HG02840 (cell line): ENCODE results near the gene TRPT1.
A peak's percentile ranks its signal among the peaks of the same experiment; 100 is the strongest.

ENCODE experiments used
- ATAC-seq: cut with Tn5 transposase; IDR thresholded peaks from one replicate; pipeline ENCODE4 v1.9.1; 2021; ENCODE audit warnings: mild to moderate bottlenecking, moderate library complexity, moderate number of reproducible peaks; ENCODE audit not compliant: unreplicated experiment, low FRiP score

TRPT1 gene

DNA sequence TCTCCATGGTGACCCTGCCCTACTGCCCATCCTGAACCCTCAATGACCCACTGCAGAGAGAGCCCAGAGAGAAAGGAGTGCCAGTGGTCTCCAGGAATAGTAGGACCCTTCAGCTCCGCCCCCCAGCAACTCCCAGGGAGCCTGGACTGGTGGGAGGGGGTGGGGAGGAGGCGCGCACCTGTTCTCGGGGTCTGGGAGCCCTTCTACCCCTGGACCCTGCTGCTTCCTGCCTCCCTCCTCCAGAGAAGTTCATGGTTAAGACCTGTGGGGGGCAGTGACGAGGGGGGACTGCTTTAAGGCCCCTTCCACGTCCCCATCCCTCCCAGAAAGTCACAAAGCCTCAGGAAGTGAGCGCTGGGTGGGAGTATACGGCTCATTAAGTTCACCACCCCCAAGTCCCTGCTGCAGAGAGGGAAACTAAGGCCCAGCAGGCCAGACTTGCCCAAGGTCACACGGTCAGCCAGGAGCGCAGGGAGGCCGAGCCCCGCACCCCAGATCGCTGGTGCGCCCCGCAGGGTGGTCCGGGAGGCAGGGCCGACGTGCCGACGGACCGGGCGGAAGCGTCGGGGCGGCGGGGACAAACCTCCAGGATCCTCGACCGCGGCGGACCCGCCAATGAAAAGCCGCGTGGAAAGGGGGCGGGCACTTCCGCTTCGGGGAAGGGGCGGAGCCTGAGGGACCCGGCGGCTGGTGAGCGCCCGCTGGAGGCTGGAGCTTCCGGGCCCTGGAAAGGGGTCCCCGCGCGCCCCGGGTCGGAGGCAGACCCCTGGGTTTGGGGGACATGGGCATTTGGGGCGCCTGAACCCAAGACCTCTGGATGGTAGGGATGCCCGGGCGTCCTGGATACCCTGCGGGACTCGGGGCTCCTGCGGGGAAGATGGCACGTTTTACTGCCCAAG is at the start of gene TRPT1, which contains the start of gene NUDT22:
TSS of gene TRPT1 (minus strand) at position 579 of the 899 bp plus-strand sequence. CDS start at position 253, 326 bp downstream.
TSS of gene NUDT22 (plus strand) at position 667 of the 899 bp plus-strand sequence. CDS start 379 bp downstream, outside the sequence.
- peak; percentile 49 for ATAC-seq

- no peak for ATAC-seq
Measured at GRCh38 chr11:64275031-64275800, 49.2 kb upstream of the TRPT1 start.

GRCh38 chr11:64269540-64270220 is 43.7 kb upstream of the TRPT1 start:
- peak; percentile 79 for ATAC-seq

- peak; percentile 11 for ATAC-seq
Measured at GRCh38 chr11:64268893-64269539, 43.0 kb upstream of the TRPT1 start.

GRCh38 chr11:64268025-64268892 is 42.3 kb upstream of the TRPT1 start:
- no peak for ATAC-seq

DNA sequence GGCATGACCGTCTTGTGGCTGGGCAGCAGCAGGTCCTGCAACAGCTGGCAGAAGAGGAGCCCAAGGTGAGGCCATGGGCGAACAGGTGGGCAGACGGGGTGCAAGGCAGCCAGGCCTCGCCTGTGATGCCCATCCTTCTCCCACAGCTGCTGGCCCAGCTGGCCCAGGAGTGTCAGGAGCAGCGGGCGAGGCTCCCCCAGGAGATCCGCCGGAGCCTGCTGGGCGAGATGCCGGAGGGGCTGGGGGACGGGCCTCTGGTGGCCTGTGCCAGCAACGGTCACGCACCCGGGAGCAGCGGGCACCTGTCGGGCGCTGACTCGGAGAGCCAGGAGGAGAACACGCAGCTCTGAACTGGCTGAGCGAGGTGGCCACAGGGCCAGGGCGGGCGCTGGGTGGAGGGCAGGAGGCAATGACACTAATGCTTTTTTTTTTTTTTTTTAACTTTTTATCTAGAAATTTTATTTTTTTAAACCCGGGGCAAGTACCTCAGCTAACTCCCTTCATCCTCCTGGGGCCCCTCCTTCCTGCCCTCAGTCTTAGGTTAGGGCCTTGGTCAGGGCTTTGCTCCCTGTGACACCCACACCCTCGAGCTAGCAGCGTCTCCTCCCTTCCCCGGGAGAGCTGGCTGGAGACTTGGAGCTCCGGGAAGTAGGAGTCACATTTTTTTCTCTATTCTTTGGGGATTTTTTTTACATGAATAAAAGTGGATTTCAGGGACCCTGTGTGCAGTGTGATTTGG is 41.4 kb upstream of the TRPT1 start:
- ATAC-seq, result no peak

- no peak for ATAC-seq
Measured at GRCh38 chr11:64266339-64266738, 40.4 kb upstream of the TRPT1 start.

DNA sequence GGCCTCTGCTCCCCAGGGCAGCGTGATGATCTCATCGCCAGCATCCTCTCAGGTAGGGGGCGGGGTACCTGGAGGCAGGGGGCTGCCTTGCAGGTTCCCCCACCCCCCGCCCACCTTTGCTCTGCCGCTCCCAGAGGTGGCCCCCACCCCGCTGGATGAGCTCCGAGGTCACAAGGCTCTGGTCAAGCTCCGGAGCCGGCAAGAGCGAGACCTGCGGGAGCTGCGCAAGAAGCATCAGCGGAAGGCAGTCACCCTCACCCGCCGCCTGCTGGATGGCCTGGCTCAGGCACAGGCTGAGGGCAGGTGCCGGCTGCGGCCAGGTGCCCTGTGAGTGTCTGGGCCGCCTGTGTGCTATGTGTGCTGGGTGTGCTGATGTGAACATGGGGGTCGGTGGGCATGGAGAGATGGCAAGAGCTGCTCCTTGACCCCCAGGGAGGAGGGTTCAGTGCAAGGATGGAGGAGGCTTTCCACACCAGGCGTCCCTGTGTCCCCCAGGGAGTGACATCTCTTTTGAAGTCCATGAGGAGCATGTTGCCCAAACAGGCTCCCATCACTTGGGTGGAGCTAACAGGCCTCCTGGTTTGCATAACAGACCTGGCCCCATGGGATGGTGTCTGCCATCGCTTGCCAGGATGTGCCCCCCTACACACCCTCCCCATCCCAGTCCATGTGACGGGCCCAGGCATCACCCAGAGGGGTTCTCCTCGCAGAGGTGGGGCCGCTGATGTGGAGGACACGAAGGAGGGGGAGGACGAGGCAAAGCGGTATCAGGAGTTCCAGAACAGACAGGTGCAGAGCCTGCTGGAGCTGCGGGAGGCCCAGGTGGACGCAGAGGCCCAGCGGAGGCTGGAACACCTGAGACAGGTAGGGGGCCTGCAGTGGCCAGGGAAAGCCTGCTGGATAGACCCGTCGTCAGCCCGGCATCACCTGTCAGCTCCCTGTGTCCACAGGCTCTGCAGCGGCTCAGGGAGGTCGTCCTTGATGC is 39.5 kb upstream of the TRPT1 start:
- no peak for ATAC-seq

GRCh38 chr11:64264371-64264852 is 38.4 kb upstream of the TRPT1 start:
- ATAC-seq, result no peak

DNA sequence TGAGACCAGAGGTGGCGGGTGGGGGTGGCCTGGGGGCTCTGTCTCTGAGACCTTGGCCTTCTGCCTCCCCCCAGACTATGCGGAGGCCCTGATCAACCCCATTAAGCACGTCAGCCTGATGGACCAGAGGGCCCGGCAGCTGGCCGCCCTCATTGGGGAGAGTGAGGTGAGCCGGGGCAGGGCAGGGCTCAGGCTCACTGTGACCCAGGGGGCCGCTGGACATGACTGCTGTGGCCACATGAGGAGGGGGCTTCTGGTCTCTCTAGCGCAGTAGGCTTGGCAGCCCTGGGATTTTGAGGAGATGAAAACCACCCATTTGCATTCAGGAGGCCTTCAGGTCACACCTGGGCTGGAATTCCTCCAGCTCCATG is 37.9 kb upstream of the TRPT1 start:
- no peak for ATAC-seq

DNA sequence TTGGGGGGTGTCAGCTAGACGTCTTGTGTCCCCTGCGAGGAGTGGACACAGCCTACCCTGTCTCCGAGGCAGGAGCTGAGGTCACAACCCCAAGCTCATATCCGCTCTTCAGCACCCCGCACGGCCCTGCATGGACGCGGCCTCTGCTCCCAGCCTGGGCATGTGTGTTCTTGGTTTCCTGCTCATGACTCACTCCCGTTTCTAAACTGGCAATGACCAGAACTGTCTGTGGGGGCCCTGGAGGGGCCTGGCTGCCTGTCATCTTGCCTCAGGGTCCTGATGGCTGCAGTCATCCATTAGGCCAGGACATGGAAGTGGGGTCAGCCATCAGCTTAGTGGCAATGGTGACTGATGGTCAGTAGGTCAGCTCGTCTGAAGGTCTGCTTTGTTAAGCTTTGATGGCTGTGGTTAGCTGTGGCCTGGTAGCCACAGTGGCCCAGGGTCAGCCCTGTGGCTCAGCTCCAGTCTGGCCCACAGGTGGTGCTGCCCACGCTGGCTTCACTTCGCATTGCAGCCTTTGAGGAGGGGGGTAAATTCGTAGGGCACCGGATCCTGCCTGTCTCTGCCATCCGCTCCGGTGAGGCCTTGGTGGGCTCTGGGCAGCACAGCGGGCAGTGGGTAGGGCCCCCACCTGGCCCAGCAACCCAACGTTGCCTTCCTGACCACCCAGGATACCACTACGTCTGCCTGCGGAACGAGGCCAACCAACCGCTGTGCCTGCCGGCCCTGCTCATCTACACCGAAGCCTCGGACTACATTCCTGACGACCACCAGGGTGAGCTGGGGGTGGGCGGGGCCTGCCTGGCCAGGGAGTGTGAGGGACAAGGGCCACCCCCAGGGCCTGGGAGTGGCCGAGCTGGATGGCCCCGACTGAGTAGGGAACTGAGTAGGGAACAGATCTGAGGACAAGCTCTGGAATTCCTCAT is 37.3 kb upstream of the TRPT1 start:
- no peak for ATAC-seq

- ATAC-seq, result no peak
Measured at GRCh38 chr11:64262271-64263002, 36.5 kb upstream of the TRPT1 start.

- no peak for ATAC-seq
Measured at GRCh38 chr11:64261556-64262080, 35.6 kb upstream of the TRPT1 start.

GRCh38 chr11:64260147-64260708 is 34.2 kb upstream of the TRPT1 start:
- ATAC-seq, result no peak

DNA sequence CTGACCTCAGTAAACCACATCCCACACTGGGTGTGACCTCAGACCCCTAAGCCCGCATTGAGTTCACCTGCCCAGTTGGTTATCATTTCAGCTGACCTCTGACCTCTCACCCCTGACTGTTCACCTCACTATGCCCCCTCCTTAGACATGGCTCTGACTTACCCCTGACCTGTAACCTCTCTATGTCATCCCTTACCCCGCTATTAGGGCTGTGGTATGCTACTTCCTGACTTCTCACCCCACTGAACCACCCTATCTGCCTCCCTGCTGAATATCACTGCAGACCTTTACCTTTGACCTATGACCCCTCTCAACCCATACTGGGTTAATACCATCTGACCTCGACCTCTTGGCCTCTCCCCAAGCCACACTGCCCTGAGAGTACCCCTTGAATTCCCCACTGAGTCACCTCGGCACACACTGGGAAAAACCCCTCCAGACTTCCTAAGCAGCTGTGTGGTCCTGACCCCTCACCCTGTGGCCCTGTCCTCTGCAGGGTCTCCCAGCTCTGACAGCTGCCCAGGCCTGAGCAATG is 33.6 kb upstream of the TRPT1 start:
- ATAC-seq, result no peak
